ENCODE results near the gene KCNJ4.

KCNJ4 gene

DNA sequence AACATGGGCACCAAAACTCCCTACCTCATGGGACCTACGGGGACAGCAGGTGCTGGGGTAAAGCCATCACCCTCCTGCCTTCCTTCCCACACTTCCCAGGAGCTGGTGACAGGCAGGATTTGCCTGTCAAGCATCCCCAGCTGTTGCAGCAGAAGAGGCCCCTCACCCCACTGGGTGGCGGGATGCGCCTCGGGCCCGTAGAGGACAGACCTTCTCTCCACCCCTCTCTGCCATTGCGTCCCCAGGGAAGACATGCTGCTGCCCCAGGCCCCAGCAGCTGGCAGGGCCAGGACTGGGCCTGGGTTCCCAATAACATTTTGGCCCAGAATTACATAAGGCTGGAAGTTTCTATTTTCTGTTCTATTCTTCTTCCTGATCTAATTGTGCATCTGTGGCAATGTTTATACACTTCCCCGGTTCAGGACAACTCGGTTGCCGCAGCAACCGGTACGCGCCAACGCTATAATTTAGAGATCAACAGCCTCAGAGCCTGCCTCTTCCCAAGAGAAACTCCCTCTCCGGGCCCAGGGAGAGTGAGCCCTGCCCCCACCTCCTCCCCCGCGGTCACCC is 25.4 kb downstream of the KCNJ4 start:
- DNase-seq: no peak

DNA sequence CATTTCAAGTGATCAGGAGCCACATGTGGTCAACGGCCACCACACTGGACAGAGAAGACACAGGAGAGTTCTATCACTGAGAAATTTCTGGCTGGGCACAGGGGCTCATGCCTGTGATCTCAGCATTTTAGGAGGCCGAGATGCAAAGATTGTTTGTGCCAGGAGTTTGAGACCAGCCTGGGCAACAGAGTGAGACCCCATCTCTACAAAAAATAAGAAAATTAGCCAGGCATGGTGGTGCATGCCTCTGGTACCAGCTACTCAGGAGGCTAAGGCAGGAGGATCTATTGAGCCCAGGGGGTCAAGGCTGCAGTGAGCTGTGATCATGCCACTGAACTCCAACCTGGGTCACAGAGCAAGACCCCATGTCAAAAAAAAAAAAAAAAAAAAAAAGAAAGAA is 26.3 kb downstream of the KCNJ4 start:
- DNase-seq: no peak

DNA sequence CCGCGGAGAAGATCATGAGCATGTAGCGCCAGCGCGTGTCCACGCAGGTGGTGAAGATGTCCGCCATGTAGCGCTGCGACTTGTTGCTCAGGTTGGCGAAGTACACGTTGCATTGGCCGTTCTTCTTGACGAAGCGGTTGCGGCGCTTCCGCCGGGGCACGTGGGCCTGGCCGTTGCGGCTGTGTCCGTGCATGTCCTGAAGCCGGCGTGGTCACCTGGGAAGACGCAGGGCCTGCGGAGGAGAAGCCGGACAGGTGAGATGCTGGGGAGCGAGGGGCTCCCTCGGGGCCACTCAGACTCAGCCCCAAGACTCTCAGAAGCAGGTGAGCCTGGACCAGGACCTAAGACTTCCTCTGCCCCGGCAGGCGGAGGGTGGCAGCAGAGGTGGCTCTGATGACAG is 27.1 kb downstream of the KCNJ4 start:
- no peak for DNase-seq

DNA sequence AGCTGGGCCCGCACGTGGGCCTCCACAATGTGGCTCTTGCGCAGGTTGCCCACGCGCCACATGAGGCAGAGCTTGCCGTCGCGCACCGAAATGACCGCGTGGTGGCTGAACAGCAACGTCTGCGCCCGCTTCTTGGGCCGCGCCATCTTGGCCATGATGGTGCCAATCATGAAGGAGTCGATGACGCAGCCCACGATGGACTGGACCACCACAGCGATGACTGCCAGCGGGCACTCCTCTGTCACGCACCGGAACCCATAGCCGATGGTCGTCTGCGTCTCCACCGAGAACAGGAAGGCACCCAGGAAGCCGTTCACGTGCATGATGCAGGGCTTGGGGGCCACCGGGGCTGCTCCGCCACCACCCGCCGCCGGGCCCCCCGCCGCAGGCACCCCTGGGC is 27.5 kb downstream of the KCNJ4 start:
- no peak for DNase-seq

DNA sequence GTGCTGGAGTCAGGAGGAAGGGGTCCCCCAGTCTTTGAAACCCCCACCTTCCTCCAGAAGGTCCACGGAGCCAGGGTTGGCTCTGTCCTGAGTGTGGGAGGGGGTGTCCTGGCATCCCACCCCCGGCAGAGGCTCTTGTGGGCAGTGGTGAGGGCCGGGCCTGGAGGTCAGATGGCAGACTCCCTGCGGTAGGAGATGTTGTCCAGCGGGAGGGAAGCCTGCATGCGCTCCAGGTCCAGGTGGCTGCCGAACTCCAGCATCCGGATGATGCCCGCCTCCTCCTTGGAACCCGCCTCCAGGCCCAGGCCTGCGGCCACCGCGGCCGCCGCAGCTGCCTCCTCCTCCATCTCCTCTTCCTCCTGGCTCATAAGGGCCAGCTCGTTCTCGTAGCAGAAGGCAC is 28.4 kb downstream of the KCNJ4 start:
- DNase-seq: no peak

DNA sequence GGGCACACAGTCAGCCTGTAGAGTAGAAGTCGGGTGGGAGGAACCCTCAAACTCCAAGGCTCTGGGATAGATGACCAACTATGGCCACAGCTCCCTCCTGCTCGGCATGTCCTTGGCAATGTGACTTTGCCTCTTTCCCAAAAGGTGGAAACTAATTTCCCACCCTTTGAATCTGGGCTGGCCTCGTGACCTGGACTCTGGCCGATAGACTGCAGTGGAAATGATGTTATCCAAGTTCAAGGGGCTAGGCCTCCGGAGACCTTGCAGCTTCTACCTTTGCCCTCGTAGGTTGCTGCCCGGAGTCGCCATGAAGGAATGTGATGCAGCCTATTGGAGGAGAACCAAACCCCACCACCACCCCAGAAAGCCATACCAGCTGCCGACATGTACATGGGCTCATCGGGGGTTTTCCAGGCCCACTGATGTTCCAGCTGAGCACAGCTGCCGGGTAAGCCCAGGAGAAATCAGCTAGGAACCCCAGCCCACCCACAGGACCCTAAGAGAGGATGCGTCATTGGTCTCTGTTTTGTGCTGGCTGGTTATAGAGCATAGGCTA is 30.4 kb downstream of the KCNJ4 start:
- DNase-seq: no peak

DNA sequence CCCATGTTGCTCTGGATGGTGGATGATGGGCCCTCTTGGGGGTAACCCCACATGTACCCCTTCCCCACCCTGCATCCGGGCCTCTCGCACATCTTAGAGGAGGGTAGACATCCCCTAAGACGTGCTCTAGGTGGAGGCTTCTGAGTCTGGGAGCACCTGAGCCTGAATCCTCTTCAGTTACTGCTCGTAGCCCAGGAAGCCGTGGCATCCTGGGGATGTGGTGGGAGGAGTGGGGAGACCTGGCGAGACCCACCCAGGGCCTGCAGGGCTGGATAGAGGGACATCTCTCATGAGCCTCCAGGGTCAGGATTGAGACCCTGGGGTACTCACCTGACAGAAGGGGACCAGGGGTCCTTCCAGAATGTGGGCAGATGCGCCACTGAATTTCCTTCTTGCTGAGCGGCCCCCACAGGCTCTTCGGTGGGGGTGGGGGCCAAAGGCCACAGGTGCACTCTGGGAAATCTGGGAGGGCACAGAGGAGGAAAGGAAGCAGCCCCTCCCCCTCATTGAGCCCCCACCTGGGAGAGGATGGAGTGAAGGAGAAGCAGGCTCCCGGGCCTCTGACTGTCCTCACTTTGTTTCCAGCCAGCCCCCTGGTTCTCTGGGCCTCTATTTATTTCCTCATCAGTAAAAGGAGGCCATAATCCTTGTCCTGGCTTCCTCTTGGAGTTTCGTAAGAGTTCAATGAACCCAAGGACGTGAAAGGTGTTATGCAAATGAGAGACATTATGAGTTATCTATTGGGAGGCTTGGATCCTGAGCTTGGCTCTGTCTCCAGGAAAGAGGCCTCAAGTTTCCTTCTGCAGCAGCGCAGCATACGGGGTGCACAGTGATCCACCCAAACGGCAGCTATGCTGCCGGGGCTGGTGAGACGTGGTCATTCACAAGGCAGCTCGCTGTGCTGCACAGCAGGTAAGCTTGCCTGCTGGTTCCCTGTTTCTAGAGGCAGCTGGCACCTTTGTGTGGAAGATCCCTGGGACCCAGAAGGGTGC is 31.2 kb downstream of the KCNJ4 start:
- peak; percentile 22 for DNase-seq

DNA sequence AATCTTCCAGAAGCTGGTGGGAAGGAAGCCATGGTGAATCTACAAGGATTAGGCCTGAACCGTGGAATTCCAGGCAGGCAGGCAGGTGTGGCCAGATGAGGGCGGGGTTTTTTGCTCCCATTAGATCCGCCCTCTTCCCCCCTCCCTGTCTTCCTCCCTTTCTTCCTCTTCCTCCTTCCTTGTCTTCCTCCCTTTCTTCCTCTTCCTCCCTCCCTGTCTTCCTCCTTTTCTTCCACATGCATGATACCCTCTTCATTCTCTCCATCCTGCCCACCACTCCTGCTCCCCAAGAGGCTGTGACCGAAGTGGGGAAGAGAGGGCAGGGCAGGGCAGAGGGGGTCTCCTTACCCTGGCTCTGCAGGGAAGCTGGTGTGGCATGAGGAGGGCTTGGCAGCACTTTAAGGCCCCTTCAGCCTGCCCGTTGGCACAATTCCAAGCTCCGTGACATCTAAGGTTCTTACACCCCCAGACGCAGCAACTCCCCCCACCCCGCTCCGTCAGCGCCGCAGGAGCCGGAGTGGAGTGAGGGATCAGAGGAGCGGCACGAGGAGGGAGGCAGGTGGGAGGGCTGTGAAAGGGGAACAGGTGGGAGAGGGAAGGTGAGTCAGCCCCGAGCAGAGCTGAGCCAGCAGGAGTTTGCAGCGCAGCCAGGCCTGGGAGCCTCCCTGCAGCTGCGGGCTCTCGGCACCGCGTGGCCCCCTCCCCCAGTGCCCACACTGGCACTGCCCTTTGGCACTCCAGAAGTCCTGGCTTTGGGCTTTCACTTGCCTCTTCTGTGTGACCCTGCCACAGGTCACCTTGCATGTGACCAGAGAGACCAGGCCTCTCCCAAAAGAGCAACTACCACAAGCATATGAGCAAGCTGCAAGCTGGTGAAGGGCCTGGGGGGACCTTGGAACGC is 32.1 kb downstream of the KCNJ4 start:
- peak; percentile 25 for DNase-seq

DNA sequence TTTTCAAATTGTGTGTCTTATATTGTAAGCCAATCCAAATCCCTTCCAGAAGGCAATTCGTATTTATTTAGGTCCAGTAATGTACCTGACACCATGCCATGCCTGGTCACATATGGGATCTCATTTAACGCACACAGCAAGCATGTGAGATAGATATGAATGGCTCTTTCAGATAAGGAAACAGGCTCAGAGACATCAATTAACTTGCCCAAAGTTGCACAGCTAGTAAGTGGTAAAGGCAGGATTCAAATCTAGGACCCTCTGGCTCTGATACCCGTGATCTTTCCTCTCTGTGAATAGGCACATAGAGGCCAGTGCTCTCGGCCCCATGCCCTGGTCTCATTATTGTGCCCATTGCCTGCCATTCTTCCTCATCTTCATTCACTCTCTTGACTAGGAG is 34.3 kb downstream of the KCNJ4 start:
- no peak for DNase-seq

DNA sequence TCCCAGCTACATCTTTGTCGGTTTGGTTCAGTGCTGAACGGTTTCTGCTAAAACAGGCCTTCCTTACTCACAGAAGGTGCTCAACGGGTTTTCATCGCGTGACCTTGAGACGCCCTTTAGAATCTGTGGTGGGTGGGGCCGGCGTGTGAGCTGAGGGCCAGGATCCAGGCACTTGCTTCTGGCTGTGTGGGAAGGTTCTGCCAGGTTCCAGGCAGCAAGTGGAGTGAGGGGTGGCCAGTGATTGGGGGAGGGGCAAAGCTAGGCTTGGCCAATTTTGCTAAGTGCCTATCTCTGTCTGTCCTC is 35.2 kb downstream of the KCNJ4 start:
- no peak for DNase-seq

DNA sequence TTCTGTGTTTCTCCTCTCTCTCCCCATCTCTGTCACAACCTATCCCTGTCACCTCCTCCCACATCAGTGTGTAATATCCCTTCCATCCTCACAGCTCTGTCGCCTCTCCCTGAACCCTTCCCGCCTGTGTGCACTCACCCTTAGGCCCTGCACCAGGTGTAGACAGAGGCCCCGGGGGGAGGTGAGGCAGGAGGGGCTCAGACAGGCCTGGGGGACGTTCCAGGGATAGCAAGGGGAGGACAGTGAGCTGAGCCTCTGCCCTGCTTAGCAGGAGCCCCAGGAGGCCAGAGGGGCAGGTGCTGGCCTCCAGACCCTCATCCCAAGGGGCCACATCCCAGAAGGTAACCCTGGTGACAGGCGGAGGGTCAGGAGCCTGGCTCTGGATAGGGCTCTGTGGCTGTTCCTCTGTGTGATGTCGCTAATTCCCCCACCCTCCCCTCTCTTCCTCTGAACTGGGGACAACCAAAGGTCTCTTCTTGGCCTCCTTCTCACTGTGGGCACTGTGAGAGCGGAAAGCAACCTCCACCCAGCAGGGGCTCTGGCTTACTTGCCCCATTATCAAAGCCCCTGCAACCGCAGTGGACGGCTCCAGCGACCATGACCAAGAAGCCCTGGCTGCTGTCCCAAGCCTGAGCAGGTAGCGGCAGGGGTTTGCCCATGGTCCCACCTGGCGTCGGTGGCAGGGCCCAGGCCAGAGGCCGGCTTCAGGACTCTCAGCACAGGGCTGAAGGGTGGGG is 35.7 kb downstream of the KCNJ4 start:
- no peak for DNase-seq

DNA sequence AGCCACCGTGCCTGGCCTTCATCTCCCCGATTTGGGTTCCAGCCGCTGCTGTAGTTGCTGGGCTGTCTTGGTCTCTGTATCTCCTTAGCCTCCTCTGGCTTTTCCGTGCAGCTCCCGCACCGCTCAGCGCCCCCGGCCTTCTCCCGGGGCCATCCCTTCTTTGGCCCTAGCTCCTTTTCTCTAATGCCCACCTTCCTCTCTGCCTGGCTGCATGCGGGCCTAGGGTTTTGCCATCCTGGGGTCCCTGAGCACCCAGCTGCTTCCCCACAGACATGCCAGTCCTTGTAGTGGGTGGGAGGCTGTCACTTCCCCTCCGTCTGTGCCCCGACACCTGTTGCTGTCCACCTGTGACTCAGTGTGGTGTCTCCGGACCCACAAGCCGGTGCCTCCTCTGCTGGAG is 36.4 kb downstream of the KCNJ4 start:
- no peak for DNase-seq

DNA sequence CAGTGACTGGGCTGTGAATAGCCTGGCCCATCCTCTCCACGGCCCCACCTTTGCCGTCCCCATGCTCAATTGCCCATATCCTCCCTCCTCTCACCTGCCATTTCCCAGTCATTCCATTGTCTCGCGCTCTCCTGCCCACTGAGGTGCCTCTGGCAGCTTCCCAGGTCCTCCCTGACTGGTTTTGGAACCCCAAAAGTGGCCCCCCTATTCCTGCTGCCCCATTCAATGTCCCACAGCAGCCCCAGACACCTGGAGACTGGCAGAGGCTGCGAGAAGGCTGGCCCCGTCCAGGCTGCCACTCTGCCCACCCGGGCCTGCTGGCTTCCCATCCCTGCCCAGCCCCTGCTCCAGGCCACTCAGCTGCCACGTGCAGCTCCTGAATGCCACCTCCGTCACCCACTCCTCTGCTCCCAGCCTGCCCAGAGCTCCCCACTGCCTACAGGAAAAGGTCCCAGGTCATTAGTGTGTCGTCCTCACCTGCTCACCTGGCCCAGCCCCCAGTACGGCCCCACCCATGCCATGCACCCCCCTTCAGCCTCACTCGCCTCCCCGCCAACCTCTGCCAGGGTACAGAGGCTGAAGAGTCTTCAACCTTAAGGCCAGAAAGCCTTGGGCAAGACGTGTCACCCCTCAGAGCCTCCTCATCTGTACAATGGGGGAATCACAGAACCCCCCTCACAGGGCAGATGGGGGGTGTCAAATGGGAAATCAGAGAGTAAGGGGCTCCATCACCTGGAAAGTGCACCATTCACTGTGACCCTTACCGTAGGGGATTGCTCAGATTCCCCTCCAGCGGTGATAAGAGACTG is 37.5 kb downstream of the KCNJ4 start:
- DNase-seq: no peak

DNA sequence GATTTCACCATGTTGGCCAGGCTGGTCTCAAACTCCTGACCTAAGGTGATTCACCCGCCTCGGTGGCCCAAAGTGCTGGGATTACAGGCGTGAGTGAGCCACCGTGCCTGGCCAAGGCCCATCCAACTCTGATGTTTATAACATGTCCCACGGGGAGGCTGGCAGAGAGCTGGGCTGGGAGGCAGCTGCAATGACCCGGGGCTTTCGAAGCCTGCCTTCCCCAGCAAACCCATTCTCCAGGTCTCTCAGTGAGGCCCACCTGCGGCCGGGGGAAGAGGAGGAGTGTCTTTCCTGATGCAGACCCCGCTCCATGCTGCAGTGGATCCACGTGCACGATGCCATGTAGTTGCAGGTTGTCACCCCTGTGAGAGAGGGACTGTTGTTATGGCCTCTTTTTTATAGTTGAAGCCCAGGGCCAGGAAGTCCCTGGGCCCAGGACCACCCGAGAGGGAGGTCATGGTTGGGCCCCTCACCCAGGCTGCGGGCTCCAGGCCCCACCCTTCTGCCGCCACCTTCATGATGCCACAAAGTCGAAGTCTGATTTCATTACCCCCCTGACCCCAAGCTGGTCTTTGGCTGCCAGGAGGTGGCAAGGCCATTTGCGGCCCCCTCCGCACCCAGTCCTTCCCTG is 38.3 kb downstream of the KCNJ4 start:
- DNase-seq: no peak

DNA sequence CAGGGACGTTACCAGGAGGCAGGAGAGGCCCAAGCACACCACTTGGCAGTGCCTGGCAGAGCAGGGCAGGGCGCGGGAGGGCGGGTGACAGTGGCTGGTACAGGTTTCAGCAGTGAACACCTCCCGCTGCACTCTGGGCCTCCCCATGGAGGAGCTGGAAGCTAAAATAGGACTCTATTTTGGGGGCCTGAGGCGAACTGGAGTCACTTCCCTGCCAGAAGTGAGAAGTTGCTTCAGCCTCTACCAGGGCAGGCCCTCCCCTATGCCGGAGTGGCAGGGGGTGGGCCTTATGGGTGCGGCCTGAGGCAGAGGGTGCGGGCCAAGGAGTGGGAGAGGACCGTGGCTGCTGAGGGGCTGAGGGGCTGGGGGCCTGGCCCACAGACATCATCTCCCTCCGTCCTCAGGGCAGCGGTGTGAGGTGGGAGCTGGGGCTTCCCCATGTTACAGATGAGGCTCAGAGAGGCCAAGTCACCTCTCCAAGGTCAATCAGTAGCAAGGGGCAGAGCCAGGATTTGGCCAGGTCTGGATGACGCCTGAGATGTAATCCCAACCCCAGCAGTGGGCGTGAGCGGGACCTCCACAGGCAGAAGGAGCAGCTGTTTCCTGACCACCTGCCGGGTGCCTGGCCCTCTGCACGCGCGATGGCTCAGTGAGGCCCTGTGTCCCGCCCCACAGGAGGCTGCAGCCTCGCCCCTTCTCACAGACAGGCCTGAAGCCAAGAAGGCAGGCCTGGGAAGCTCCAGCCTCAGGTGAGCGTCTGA is 39.3 kb downstream of the KCNJ4 start:
- no peak for DNase-seq

DNA sequence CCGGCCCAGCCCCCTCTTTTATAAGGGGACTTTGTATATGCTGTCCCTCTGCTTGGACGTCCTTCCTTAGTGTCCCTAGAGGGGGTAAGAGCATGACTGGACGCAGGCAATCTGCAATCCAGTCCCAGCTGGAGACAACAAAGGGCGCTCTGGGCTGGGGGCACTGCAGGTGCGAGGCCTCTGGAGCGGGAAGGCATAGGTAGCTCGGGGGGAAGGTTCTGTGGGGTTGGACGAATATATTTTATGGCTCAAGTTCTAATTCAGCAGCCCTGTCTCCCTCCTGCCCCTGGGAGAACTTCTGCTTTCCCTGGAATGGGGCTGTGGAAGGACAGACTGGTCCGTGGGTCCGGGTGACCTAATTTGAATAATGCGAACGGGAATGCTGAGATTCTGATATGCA is 40.0 kb downstream of the KCNJ4 start:
- no peak for DNase-seq

DNA sequence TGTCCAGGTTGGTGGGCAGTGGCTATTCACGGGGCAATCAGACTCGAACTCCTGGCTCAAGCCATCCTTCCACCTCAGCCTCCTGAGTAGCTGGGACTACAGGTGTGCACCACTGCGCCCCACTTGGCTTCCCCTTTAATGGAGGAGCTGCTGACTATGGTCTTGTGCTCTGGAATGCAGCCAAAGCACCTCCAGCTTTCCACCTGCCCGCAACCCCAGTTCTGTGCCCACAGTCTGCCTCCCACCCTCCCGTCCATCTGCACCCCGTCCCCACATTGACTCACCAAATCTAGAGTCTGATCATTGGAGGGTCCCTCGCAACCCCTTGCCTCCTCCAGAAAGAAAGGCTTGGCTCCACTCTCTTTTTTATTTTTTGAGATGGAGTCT is 41.0 kb downstream of the KCNJ4 start:
- no peak for DNase-seq

DNA sequence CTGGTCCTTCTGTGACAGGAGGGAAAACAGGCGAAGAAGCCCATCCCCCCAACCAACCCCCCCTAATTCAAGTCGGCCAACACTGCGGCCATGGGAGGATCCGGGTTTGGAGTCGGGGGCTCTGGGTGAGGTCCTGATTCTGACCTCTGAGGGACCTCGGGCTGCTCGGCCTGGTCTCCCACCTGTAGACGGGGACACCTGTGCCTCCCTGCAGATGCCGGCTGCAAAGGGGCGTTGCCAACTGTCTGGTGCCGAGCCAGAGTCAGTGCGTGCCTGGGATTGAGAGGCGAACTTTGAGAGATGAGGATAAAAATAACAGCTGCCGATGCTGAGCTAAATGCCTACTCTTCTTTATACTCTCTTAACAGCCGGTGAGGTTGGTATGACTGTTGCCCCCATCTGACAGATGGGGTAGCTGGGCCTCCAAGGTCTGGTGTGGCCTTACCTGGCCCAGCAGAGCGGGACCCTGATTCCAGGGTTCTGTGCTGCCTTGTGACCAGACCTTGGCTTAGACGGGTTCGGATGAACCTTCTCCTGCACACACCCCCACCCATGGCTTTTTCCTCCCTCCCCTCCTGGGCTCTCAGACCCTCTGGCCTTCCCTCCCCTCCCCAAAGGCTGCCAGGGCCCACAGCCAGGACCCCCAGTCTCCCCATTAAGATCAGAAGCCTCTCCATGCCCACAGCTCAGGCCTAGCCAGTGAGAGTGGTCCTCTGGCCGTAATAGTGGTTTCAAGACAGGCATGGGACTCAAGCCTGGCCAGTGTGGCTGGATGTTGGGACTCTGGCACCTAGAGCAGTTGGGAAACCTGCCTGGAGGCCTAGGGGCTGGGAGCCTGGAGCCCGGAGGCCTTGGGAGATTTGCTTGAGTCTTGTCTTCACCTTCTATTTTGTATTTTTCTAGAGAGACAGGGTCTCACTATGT is 41.7 kb downstream of the KCNJ4 start:
- no peak for DNase-seq

DNA sequence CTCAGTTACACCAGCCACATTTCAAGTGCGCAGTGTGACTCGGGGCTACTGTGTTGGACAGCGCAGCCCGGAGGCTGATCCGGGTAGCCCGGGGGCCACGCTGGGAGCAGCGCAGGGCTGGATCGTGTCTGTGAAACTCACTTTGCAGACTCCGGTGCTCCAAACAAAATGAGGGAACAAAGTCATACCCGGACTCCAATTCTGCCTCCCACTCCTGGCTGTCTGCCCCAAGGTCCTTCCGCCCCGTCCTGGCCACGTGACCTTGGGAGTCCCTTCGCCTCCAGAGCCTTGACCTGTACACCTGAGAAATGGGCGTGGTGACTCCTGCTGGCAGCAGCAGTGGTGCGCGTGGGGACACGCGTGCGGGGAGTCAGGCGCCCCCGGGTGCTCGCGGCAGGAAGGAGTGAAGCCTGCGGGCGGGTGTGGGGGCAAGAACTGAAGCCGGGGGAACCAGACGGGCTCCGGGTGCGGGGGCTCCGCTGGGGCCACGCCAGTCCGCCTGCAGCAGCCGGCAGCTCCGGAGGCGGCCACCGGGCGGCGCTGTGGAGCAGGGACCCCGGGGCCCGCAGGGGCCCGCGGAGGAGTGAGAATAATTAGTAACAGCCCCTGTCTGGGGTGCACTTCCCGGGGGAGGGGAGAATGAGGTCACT is 42.4 kb downstream of the KCNJ4 start:
- no peak for DNase-seq
